Lung (tissue), 16 donors: ENCODE results near the gene MT1B. TPM values are rescaled to one million over a fixed set of nuclear protein-coding genes. Genes with fewer than 3 reads are reported as not detected.

Source experiments
- ATAC-seq: fragments of 200-7000 bp; cut with Tn5 transposase; one replicate; pipeline ENCODE4 v1.9.1; 2020; ENCODE audit warnings: moderate number of reproducible peaks; ENCODE audit not compliant: insufficient read depth, low FRiP score
- DNase-seq, 3 donors: peaks; one replicate each; pipeline ENCODE4 v3.0.0-alpha.2; 2013 to 2017
- H3K27ac ChIP-seq, 2 donors: one replicate each; pipeline ENCODE4 v1.5.1; 2013; ENCODE audit warnings: mild to moderate bottlenecking in 2 of 2, moderate library complexity in 2 of 2, control low read depth in 1 of 2, inconsistent platforms in 1 of 2, low read depth in 1 of 2, low read length in 1 of 2
- H3K27me3 ChIP-seq, 3 donors: one replicate each; pipeline ENCODE4 v1.5.1; 2013; ENCODE audit warnings: low read length in 2 of 3; ENCODE audit not compliant: control insufficient read depth in 3 of 3, insufficient read depth in 3 of 3
- H3K36me3 ChIP-seq, 4 donors: one replicate each; pipeline ENCODE4 v1.5.1; 2013; ENCODE audit warnings: low read length in 4 of 4, mild to moderate bottlenecking in 1 of 4, moderate library complexity in 1 of 4; ENCODE audit not compliant: control insufficient read depth in 4 of 4, insufficient read depth in 4 of 4
- H3K4me1 ChIP-seq, 5 donors: one replicate each; pipeline ENCODE4 v1.5.1; 2013; ENCODE audit warnings: low read length in 5 of 5, mild to moderate bottlenecking in 2 of 5, moderate library complexity in 1 of 5; ENCODE audit not compliant: control insufficient read depth in 5 of 5, insufficient read depth in 5 of 5
- H3K4me3 ChIP-seq: one replicate; pipeline ENCODE4 v1.5.1; 2013; ENCODE audit warnings: mild to moderate bottlenecking, control low read depth, moderate library complexity
- H3K9ac ChIP-seq, 2 donors: one replicate each; pipeline ENCODE4 v1.5.1; 2013; ENCODE audit warnings: low read length in 2 of 2, control low read depth in 1 of 2; ENCODE audit not compliant: insufficient read depth in 1 of 2
- H3K9me3 ChIP-seq, 4 donors: one replicate each; pipeline ENCODE4 v1.5.1; 2013; ENCODE audit warnings: low read length in 3 of 4, mild to moderate bottlenecking in 1 of 4, moderate library complexity in 1 of 4; ENCODE audit not compliant: control insufficient read depth in 4 of 4, insufficient read depth in 3 of 4
- CTCF ChIP-seq: IDR thresholded peaks from 2 replicates; pipeline ENCODE4 v1.5.1; 2012; ENCODE audit warnings: mild to moderate bottlenecking; ENCODE audit errors: control extremely low read depth, extremely low read depth
- WGBS, 2 donors: extraction: QIAGEN DNeasy Blood & Tissue Kit; methylation state at CpG; one replicate each; pipeline ENCODE4 v1.1.7; 2013; 5-methylcytosine and 5-hydroxymethylcytosine counted together
- long read RNA-seq, 5 donors: transcript quantifications; one replicate each; lab custom pipeline, GENCODE V29; 2026
- polyA plus RNA-seq, 2 donors: library from polyadenylated mRNA; stranded (reverse); fragments of 200-250 nt; gene quantifications; one replicate each; pipeline ENCODE4 v1.2.1, GENCODE V29; 2013
- total RNA-seq, 2 donors: library from RNA; depleted of rRNA in 1 of 2; stranded (reverse); fragments of >200 nt in 1 of 2; gene quantifications; one replicate each; pipeline ENCODE4 v1.2.1, GENCODE V29; 2014 to 2021
- donor health status: control.
- donor health status: control.
- donor health status: Bipolar disorder and iron deficiency.
- donor health status: healthy.
- donor health status: DM: yes; HTN: yes; CAD: no.

The MT1B gene
- total RNA-seq (not detected), polyA plus RNA-seq (not detected)
- long read RNA-seq, donor 1, result 0 reads
- long read RNA-seq, donor 2, result 0 reads
- long read RNA-seq, donor 3, result 0 reads
- long read RNA-seq, donor 4, result 0 reads
- long read RNA-seq, donor 5, result 0 reads

- Histone ChIP-seq H3K27me3 (peaks cover 0 to 41% (median 34%) of the 10 kb centered on the region in 3 donors), H3K4me3 (no peak within 1 kb of the TSS), H3K27ac (no peak within 1 kb of the TSS), H3K4me1 (no peaks in the 10 kb centered on the region), H3K36me3 (no peaks in the 10 kb centered on the region), H3K9me3 (no peaks in the 10 kb centered on the region), H3K9ac (no peak within 1 kb of the TSS)
- ATAC-seq (no peak), DNase-seq (no peak)
- no peak for TF ChIP-seq CTCF
- 75 to 80% methylated on average over 7 of the region's 7 CpGs for WGBS, 2 donors
Observed at GRCh38 chr16:56651586-56651985, at the start of gene MT1B. MT1B (plus strand) TSS chr16:56651886; CDS start chr16:56651954, 68 bp downstream.

GRCh38 chr16:56603589-56603988, 48.1 kb upstream of the MT1B start:
- DNase-seq (peak; percentile 24 to 63 (median 48)), ATAC-seq (no peak)
- no peak overlapping the region for H3K9ac ChIP-seq
- H3K36me3 ChIP-seq, result no peaks in the 10 kb centered on the region
- H3K4me3 ChIP-seq, result no peak overlapping the region
- H3K27ac ChIP-seq, result no peak overlapping the region
- H3K27me3 ChIP-seq, result peaks cover 0 to 7% (median 0%) of the 10 kb centered on the region in 3 donors
- no peaks in the 10 kb centered on the region for H3K9me3 ChIP-seq
- 39 to 42% methylated on average over 4 of the region's 4 CpGs for WGBS, 2 donors
- peak; percentile 43 for TF ChIP-seq CTCF
- peaks cover 6 to 29% (median 18%) of the 10 kb centered on the region in 5 donors for H3K4me1 ChIP-seq

DNA sequence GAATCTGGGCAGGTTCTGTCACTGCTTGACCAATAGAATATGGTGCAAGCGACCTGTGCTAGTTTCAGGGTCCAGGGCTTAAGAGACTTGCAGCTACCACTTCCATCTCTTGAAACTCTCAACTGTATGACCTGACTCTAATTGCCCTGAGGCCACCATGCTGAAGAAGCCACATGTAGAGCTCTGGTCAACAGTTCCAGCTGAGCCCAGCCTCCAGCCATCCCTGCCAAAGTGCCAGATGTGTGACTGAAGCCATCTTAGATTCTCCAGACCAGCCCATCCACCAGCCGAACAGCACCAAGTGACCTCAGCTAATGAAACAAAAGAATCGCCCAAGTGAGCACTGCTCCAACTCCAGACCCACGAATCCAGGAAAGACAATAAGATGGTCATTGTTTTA, 46.7 kb upstream of the MT1B start:
- ATAC-seq (no peak), DNase-seq (no peak)
- no peak for TF ChIP-seq CTCF
- Histone ChIP-seq H3K27me3 (peaks cover 0 to 7% (median 0%) of the 10 kb centered on the region in 3 donors), H3K4me3 (no peak overlapping the region), H3K9me3 (no peaks in the 10 kb centered on the region), H3K36me3 (no peaks in the 10 kb centered on the region), H3K27ac (peak overlapping the region in 1 of 2 donors; percentile 37), H3K9ac (no peak overlapping the region), H3K4me1 (peaks cover 6 to 40% (median 18%) of the 10 kb centered on the region in 5 donors)
- WGBS, 2 donors, result 86 to 95% methylated on average over 4 of the region's 4 CpGs

DNA sequence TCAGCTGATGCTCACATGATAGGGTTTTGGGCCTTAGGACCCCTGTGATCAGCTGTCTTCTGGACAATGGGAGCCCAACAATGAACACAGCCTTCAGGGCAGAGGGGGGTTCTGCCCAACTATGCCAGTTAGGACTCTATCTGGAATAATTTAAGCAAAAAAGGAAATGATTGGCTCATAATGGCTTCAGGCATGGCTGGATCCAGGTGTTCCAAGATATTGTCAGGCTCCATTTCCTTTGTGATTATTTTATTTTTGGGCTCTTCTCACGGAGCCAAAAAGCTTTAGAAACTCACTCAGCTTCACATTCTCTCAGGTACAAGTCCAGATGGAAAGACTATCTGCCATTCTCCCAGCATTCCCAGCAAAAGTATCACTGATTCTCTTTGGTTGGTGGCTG, 46.2 kb upstream of the MT1B start:
- Histone ChIP-seq H3K27ac (peak overlapping the region; percentile 88 to 97), H3K36me3 (no peaks in the 10 kb centered on the region), H3K27me3 (peaks cover 0 to 12% (median 0%) of the 10 kb centered on the region in 3 donors), H3K9ac (peak overlapping the region in 1 of 2 donors; percentile 34), H3K4me3 (no peak overlapping the region), H3K4me1 (peaks cover 6 to 45% (median 21%) of the 10 kb centered on the region in 5 donors), H3K9me3 (no peaks in the 10 kb centered on the region)
- DNase-seq, result no peak
- WGBS, 2 donors, result 64 to 86% methylated on average over 1 of the region's 1 CpG
- ATAC-seq, result no peak
- TF ChIP-seq CTCF, result no peak
